ENCODE measurements around the gene TMBIM6.
"Not testable (repeated sequence)": the region's sequence is repeated elsewhere in the genome, so short reads cannot be mapped to it uniquely, and the experiment has no call there.

TMBIM6 gene

GRCh38 chr12:49777341-49777740, 36.0 kb downstream of the TMBIM6 start:
- DNase-seq: no peak

- DNase-seq: peak; percentile 65
Observed at GRCh38 chr12:49777800-49778748, 36.7 kb downstream of the TMBIM6 start.

GRCh38 chr12:49779581-49779980, 38.2 kb downstream of the TMBIM6 start:
- DNase-seq: no peak

- not testable (repeated sequence) for DNase-seq
Observed at GRCh38 chr12:49780914-49781313, 39.6 kb downstream of the TMBIM6 start.

- DNase-seq: no peak
Observed at GRCh38 chr12:49783917-49784676, 42.7 kb downstream of the TMBIM6 start.

GRCh38 chr12:49784756-49785409, 43.5 kb downstream of the TMBIM6 start:
- no peak for DNase-seq

GRCh38 chr12:49787672-49788071, 46.3 kb downstream of the TMBIM6 start:
- no peak for DNase-seq

DNA sequence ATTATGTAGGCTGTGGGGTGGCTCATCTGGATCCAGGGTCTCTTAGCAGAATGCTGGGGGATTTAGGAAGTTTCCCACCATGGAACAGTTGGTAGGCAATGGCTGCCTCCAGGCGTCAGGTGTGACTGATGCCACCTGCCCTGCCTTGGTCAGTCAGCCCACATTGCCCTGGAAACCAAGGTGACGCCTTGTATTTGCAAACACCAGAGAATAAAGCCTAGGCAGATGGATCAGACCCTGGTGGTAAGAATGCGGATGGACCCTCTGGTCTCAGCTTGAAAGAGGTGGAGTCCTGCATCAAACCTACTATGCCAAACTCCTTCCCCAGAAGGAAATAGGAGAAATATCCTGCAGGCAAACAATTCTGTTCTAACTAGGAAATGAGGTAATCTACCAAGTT, 48.6 kb downstream of the TMBIM6 start:
- DNase-seq: no peak

- DNase-seq: no peak
Observed at GRCh38 chr12:49790741-49791555, 49.6 kb downstream of the TMBIM6 start.

- no peak for DNase-seq
Observed at GRCh38 chr12:49791700-49792099, 50.3 kb downstream of the TMBIM6 start.

GRCh38 chr12:49792181-49792970, 51.0 kb downstream of the TMBIM6 start:
- no peak for DNase-seq

- no peak for DNase-seq
Observed at GRCh38 chr12:49792976-49793580, 51.7 kb downstream of the TMBIM6 start.

- DNase-seq: no peak
Observed at GRCh38 chr12:49793620-49794019, 52.3 kb downstream of the TMBIM6 start.

DNA sequence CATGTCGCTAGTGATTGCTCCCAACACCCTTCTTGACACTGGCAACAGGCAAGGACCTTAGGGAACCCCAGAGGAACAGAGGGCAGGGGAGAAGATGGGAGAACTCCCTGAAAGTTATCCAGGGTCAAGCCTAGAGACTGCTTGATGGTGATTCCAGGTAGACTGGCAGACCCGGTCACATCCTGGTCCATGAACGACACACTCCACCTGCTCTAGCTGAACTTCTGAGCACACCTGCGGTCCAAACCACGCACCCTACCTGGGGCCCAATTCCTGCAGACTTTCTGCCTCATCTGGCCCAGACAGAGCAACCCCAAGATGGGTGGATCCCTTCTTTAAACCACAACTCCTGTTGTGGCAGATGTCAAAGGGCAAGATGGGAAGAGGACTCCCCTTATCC, 52.7 kb downstream of the TMBIM6 start:
- no peak for DNase-seq

DNA sequence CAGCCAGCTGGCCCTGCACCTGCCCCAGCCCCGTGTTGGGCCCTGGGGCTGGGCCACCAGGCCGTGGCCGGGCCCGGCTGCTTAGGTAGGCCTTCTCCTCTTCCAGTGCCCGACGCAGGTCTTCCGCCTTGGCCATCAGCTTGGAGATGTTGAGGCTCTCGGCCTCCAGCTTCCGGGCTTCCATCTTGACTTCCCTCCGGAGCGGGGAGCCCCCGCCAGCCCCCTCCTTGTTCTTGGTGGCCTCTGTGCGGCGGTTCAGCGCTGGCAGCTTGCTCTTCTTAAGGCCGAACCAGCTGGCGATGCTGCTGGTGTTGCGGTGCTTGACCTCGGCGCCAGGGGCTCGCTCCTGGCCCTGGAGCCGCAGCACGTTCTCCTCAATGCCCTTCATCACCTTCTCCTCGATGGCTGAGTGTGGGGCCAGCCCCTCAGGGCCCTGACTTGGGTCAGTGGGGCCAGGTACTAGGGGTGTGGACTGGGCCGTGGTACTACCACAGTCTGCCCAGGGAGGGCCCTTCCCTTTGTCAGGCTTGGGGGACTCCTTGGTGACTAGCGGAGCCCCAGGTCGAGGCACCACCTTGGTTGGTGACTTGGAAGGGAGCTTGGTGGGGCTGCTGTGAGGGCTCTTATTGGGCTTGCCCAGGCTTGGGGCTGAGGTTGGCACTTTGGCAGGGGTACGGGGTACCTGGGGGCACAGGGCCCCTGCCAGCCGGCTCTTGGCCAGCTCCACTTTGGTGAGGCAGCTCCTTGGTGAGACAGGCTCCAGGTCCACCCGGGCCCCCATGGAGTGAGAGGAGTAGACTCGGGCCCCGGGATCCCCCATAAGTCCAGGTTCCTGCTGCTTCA, 53.7 kb downstream of the TMBIM6 start:
- DNase-seq: no peak

DNA sequence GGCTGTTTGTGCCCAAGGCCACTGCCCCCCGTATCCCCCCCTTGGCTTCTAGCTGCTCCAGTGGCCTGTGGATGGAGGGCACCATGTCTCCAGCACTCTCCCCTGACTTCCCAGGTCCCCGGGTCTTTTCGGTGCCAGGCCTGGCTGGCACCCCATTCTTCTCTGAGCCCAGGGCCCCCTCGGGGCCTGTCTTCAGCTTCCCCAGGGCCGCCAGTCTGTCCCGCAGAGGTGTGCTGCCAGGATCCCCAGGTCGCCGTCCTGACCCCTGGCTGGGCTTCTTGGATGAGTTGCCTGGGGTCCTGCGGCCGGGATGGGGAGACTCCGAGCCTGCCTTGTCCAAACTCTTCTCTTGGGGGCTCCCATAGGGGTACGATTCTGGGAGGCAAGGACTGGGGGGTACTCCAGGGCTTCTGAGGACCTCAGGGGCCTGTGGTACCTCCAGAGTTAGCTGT, 54.3 kb downstream of the TMBIM6 start:
- DNase-seq: no peak

GRCh38 chr12:49796155-49796554, 54.8 kb downstream of the TMBIM6 start:
- DNase-seq: no peak

DNA sequence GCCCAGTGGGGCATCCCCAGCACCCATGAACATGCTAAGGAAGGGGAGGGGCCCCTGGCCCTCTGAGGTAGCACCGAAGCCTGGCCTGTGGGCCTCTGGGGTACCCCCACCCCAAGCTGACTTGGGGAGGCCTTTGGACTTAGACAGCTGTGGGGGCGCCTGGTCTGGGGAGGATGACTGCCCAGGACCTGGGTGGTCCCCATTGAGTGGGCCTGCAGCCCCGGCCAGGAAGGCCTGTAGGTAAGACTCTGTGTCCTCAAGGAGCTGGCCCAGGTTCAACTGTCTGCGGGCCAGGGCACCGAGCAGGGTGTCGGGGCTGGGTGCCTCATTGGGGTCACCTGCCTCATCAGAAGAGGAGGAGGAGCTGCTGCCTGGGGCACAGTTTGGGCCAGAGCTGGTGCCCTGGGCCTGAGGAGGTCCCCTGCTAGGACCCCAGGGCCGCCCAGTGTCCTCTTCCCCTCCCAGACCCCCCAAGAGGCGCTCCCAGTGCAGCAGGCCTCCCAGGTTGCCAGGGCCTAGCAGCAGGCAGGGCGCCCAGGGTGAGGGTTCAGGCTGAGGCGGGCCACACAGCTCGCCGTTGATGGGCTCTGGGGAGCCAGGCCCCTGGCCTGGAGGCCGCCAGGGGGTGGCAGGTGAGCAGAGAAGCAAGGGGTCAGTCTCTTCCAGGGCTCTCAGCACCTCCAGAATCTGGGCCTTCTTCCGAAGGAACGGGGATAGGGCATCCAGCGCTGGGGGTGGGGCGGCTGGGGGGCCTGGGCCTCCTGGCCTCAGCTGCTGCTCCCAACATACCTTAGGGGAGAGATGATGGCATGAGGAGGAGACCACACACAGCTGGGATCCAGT, 55.5 kb downstream of the TMBIM6 start:
- DNase-seq: no peak

DNA sequence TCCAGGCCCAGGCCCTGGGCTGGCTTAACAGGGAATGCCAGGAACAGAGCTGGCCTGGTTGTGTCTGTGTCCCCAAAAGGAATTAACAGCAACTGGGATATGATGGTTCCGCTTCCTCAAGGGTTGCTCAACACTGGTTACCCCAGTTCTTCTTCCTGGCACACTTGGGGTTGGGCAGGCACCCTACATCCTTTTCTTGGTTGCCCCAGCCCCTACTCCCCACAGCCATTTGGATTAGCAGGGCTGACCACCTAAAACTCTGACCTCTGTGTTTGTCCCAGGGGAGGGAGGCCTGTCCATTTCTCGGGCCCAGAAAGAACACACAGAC, 56.1 kb downstream of the TMBIM6 start:
- DNase-seq: no peak

Data from activated CD4-positive, alpha-beta T cell treated with anti-CD3 and anti-CD28 coated beads for 1 hour (primary cell).